H9 (cell line): ENCODE measurements around the gene NUP210L. TPM values are rescaled to one million over a fixed set of nuclear protein-coding genes. Genes with fewer than 3 reads are reported as not detected.
"Not testable (repeated sequence)": the region's sequence is repeated elsewhere in the genome, so short reads cannot be mapped to it uniquely, and the experiment has no call there.

Experiments used
- DNase-seq: peaks from one replicate; pipeline ENCODE4 v3.0.0-alpha.2; 2017
- H2AFZ ChIP-seq: one replicate; pipeline ENCODE4 v1.6.1; 2013; ENCODE audit warnings: mild to moderate bottlenecking, low read length, control low read depth, moderate library complexity
- H2AK5ac ChIP-seq: 2 replicates; pipeline ENCODE4 v1.6.1; 2013; ENCODE audit warnings: low read length, control low read depth, mixed read lengths; ENCODE audit not compliant: insufficient read length
- H2BK120ac ChIP-seq: one replicate; pipeline ENCODE4 v1.6.1; 2013; ENCODE audit warnings: low read depth, mild to moderate bottlenecking, low read length, control low read depth, inconsistent platforms; ENCODE audit not compliant: poor library complexity, severe bottlenecking
- H2BK12ac ChIP-seq: 2 replicates; pipeline ENCODE4 v1.6.1; 2013; ENCODE audit warnings: low read length, control low read depth, mixed read lengths, low read depth; ENCODE audit not compliant: insufficient read length
- H2BK15ac ChIP-seq: 2 replicates; pipeline ENCODE4 v1.6.1; 2013; ENCODE audit warnings: low read depth, low read length, control low read depth
- H2BK20ac ChIP-seq: one replicate; pipeline ENCODE4 v1.6.1; 2013; ENCODE audit warnings: low read depth, mild to moderate bottlenecking, low read length, control low read depth, inconsistent platforms; ENCODE audit not compliant: poor library complexity, severe bottlenecking
- H2BK5ac ChIP-seq: 2 replicates; pipeline ENCODE4 v1.6.1; 2013; ENCODE audit warnings: low read length, control low read depth, mixed read lengths; ENCODE audit not compliant: insufficient read length
- H3K14ac ChIP-seq: 2 replicates; pipeline ENCODE4 v1.6.1; 2013; ENCODE audit warnings: low read length, control low read depth; ENCODE audit not compliant: insufficient read depth
- H3K18ac ChIP-seq: 2 replicates; pipeline ENCODE4 v1.6.1; 2013; ENCODE audit warnings: low read depth, mild to moderate bottlenecking, mixed read lengths, low read length, control low read depth; ENCODE audit not compliant: insufficient read length
- H3K23ac ChIP-seq: 2 replicates; pipeline ENCODE4 v1.6.1; 2013; ENCODE audit warnings: low read length, control low read depth, mixed read lengths, low read depth; ENCODE audit not compliant: insufficient read length
- H3K23me2 ChIP-seq: 2 replicates; pipeline ENCODE4 v1.6.1; 2013; ENCODE audit warnings: low read depth, mild to moderate bottlenecking, mixed read lengths, low read length, control low read depth; ENCODE audit not compliant: insufficient read length, poor library complexity, severe bottlenecking
- H3K27ac ChIP-seq: 2 replicates; pipeline ENCODE4 v1.5.1; 2013; ENCODE audit warnings: low read length, control low read depth, mixed read lengths, low read depth; ENCODE audit not compliant: insufficient read length
- H3K27me3 ChIP-seq: 2 replicates; pipeline ENCODE4 v1.6.1; 2013; ENCODE audit warnings: low read length, control low read depth, inconsistent platforms; ENCODE audit not compliant: insufficient read depth
- H3K4ac ChIP-seq: 2 replicates; pipeline ENCODE4 v1.6.1; 2013; ENCODE audit warnings: low read depth, mild to moderate bottlenecking, control low read depth, inconsistent platforms, low read length, moderate library complexity
- H3K4me1 ChIP-seq: 2 replicates; pipeline ENCODE4 v1.6.1; 2013; ENCODE audit warnings: low read length, control low read depth, inconsistent platforms; ENCODE audit not compliant: insufficient read depth
- H3K4me2 ChIP-seq: 2 replicates; pipeline ENCODE4 v1.6.1; 2013; ENCODE audit warnings: low read length, control low read depth, mixed read lengths; ENCODE audit not compliant: insufficient read length, insufficient read depth
- H3K56ac ChIP-seq: 2 replicates; pipeline ENCODE4 v1.6.1; 2013; ENCODE audit warnings: low read depth, mild to moderate bottlenecking, mixed read lengths, low read length, control low read depth; ENCODE audit not compliant: insufficient read length
- H3K79me1 ChIP-seq: 2 replicates; pipeline ENCODE4 v1.6.1; 2013; ENCODE audit warnings: low read depth, mild to moderate bottlenecking, moderate library complexity, low read length, control low read depth, inconsistent platforms; ENCODE audit not compliant: insufficient read depth, poor library complexity, severe bottlenecking
- H3K79me2 ChIP-seq: 2 replicates; pipeline ENCODE4 v1.6.1; 2013; ENCODE audit warnings: low read length, control low read depth, inconsistent platforms; ENCODE audit not compliant: insufficient read depth
- H3K9ac ChIP-seq: 2 replicates; pipeline ENCODE4 v1.6.1; 2013; ENCODE audit warnings: low read length, control low read depth, mixed read lengths; ENCODE audit not compliant: insufficient read length; ENCODE audit errors: extremely low read depth
- H3K9me3 ChIP-seq: one replicate; pipeline ENCODE4 v1.6.1; 2013; ENCODE audit warnings: low read depth, low read length, inconsistent platforms; ENCODE audit not compliant: control insufficient read depth
- H3T11ph ChIP-seq: one replicate; pipeline ENCODE4 v1.6.1; 2013; ENCODE audit warnings: mild to moderate bottlenecking, low read length, control low read depth, inconsistent platforms
- H4K20me1 ChIP-seq: one replicate; pipeline ENCODE4 v1.6.1; 2013; ENCODE audit not compliant: control insufficient read depth, insufficient read length, insufficient read depth
- H4K5ac ChIP-seq: 2 replicates; pipeline ENCODE4 v1.6.1; 2013; ENCODE audit warnings: low read depth, mild to moderate bottlenecking, mixed read lengths, low read length, control low read depth; ENCODE audit not compliant: insufficient read length
- H4K8ac ChIP-seq: replicated peaks from 2 replicates; pipeline ENCODE4 v1.6.1; 2013; ENCODE audit warnings: low read length, control low read depth, mixed read lengths, low read depth; ENCODE audit not compliant: insufficient read length
- H4K91ac ChIP-seq: 2 replicates; pipeline ENCODE4 v1.6.1; 2013; ENCODE audit warnings: low read depth, mild to moderate bottlenecking, moderate library complexity, mixed read lengths, low read length, control low read depth; ENCODE audit not compliant: insufficient read length
- H3K27ac Mint-ChIP-seq, 3 experiments: 2 replicates in 2 of 3; 3 replicates in 1 of 3; pipeline ENCODE4 v1.8.0; 2020 to 2021; ENCODE audit warnings: mixed read lengths in 3 of 3, mild to moderate bottlenecking in 1 of 3, moderate library complexity in 1 of 3
- H3K27me3 Mint-ChIP-seq: 2 replicates; pipeline ENCODE4 v1.8.0; 2021; ENCODE audit warnings: low read depth, mild to moderate bottlenecking, moderate library complexity, mixed read lengths
- H3K36me3 Mint-ChIP-seq, 3 experiments: 2 replicates in 2 of 3; 3 replicates in 1 of 3; pipeline ENCODE4 v1.8.0; 2020 to 2021; ENCODE audit warnings: low read depth in 3 of 3, mixed read lengths in 3 of 3; ENCODE audit not compliant: insufficient read depth in 1 of 3
- H3K4me1 Mint-ChIP-seq, 2 experiments: 2 replicates each; pipeline ENCODE4 v1.8.0; 2020; ENCODE audit warnings: mixed read lengths in 2 of 2
- H3K4me3 Mint-ChIP-seq, 2 experiments: 2 replicates in 1 of 2; 3 replicates in 1 of 2; pipeline ENCODE4 v1.8.0; 2020 to 2021; ENCODE audit warnings: mild to moderate bottlenecking in 2 of 2, mixed read lengths in 2 of 2, moderate library complexity in 1 of 2
- H3K9me3 Mint-ChIP-seq, 2 experiments: 2 replicates in 1 of 2; 3 replicates in 1 of 2; pipeline ENCODE4 v1.8.0; 2020; ENCODE audit warnings: mild to moderate bottlenecking in 2 of 2, mixed read lengths in 2 of 2, moderate library complexity in 1 of 2
- WGBS: extraction: QIAGEN DNeasy Blood & Tissue Kit; methylation state at CpG from one replicate; pipeline ENCODE4 v1.1.7; 2013; ENCODE audit warnings: missing lambda C conversion rate, low lambda C conversion rate, mixed read lengths; ENCODE audit not compliant: insufficient read length; ENCODE audit errors: extremely low coverage; 5-methylcytosine and 5-hydroxymethylcytosine counted together
- total RNA-seq: library from RNA; stranded (reverse); gene quantifications from 2 replicates; pipeline ENCODE4 v1.2.1, GENCODE V29; 2021

NUP210L gene
- total RNA-seq, 1 experiment from 2014 or later: 0.04 TPM

DNA sequence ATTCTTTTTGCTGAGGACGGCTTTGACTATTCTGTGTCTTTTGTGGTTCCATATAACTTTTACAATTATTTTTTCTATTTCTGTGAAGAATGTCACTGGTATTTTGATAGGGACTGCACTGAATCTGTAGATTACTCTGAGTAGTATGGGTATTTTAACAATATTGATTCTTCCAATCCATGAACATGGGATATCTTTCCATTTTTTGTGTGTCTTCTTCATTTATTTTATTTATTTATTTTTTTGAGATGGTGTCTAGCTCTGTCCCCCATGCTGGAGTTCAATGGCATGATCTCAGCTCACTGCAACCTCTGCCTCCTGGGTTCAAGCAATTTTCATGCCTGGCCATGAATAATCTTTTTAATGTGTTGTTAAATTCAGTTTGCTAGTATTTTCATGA lies 121.2 kb downstream of the NUP210L start:
- H3K79me1 ChIP-seq, H2BK20ac ChIP-seq, H3K18ac ChIP-seq, H3K9me3 ChIP-seq, H3K9me3 Mint-ChIP-seq, H3K4me1 Mint-ChIP-seq, H2BK12ac ChIP-seq, DNase-seq, H4K20me1 ChIP-seq, H3K4me1 ChIP-seq, H3K79me2 ChIP-seq, H2AK5ac ChIP-seq, H3K27me3 ChIP-seq, H2BK5ac ChIP-seq, H3K36me3 Mint-ChIP-seq, H3K23me2 ChIP-seq, H2BK120ac ChIP-seq, H2AFZ ChIP-seq, H3T11ph ChIP-seq, H3K27ac Mint-ChIP-seq, H3K27me3 Mint-ChIP-seq, H3K4me3 Mint-ChIP-seq, H3K9ac ChIP-seq, H3K4ac ChIP-seq, H3K4me2 ChIP-seq, H4K8ac ChIP-seq, H3K56ac ChIP-seq, H3K23ac ChIP-seq, H3K27ac ChIP-seq, H2BK15ac ChIP-seq, H4K5ac ChIP-seq, H4K91ac ChIP-seq, H3K14ac ChIP-seq: not testable (repeated sequence)
- no CpG with 5 or more reads among the region's 1 CpG for WGBS
